KMS-11 (cell line): Measurements from ENCODE around the gene MRPL12.

Source experiments
- H2AFZ ChIP-seq: fragments of 200-600 bp; sonication (generic); 2 replicates; pipeline ENCODE4 v1.6.1; 2016; ENCODE audit warnings: antibody characterized with exemption, mixed run types, low read depth
- H3K27ac ChIP-seq: fragments of 200-600 bp; sonication (generic); 2 replicates; pipeline ENCODE4 v1.6.1; 2016; ENCODE audit warnings: mild to moderate bottlenecking, mixed run types
- H3K27me3 ChIP-seq: fragments of 200-600 bp; sonication (generic); 2 replicates; pipeline ENCODE4 v1.6.1; 2017; ENCODE audit warnings: mild to moderate bottlenecking, low read depth, mixed run types, moderate library complexity; ENCODE audit not compliant: insufficient read depth
- H3K36me3 ChIP-seq: fragments of 200-600 bp; sonication (generic); 2 replicates; pipeline ENCODE4 v1.6.1; 2017; ENCODE audit warnings: mild to moderate bottlenecking, mixed run types; ENCODE audit not compliant: insufficient read depth
- H3K4me1 ChIP-seq: fragments of 200-600 bp; sonication (generic); 2 replicates; pipeline ENCODE4 v1.6.1; 2016; ENCODE audit warnings: mild to moderate bottlenecking, low read depth, mixed run types; ENCODE audit not compliant: poor library complexity, severe bottlenecking
- H3K4me2 ChIP-seq: fragments of 200-600 bp; sonication (generic); 2 replicates; pipeline ENCODE4 v1.7.0; 2016; ENCODE audit warnings: mild to moderate bottlenecking, mixed run types
- H3K4me3 ChIP-seq: fragments of 200-600 bp; sonication (generic); IDR thresholded peaks from 2 replicates; pipeline ENCODE4 v1.6.1; 2017; ENCODE audit warnings: low read depth, low read length, mixed read lengths; ENCODE audit not compliant: insufficient read depth
- H3K79me2 ChIP-seq: fragments of 200-600 bp; sonication (generic); 2 replicates; pipeline ENCODE4 v1.6.1; 2016; ENCODE audit warnings: low read depth, mixed run types; ENCODE audit not compliant: insufficient read depth
- H3K9ac ChIP-seq: fragments of 200-600 bp; sonication (generic); 2 replicates; pipeline ENCODE4 v1.6.1; 2016; ENCODE audit warnings: mild to moderate bottlenecking, mixed run types
- H4K20me1 ChIP-seq: fragments of 200-600 bp; sonication (generic); 2 replicates; pipeline ENCODE4 v1.6.1; 2016; ENCODE audit warnings: mild to moderate bottlenecking, mixed run types; ENCODE audit not compliant: insufficient read depth
- CTCF ChIP-seq: fragments of 200-600 bp; sonication (generic); conservative IDR thresholded peaks from 2 replicates; pipeline ENCODE4 v1.6.1; 2017; ENCODE audit warnings: low read depth, mild to moderate bottlenecking, antibody characterized with exemption, low read length, moderate library complexity, mixed read lengths

Gene MRPL12

DNA sequence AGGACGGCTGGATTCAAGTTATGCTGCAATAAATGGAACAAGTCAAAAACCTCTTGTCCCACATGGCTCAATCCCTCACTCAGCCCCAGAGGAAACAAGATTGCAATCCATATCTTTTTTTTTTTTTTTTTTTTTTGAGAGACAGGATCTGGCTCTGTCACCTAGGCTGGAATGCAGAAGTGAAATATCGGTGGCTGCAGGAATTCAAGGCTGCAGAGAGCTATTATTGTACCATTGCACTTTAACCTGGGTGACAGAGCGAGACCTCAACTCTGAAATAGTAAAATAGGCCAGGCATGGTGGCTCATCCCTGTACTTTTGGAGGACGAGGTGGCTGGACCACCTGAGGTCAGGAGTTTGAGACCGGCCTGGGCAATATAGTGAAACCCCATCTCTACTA is 44.1 kb upstream of the MRPL12 start:
- peaks cover 21% of the 10 kb centered on the region for H3K4me1 ChIP-seq
- H4K20me1 ChIP-seq = no peaks in the 10 kb centered on the region
- no peak overlapping the region for H3K4me2 ChIP-seq
- H3K36me3 ChIP-seq = no peaks in the 10 kb centered on the region
- no peak overlapping the region for H3K27ac ChIP-seq
- H3K79me2 ChIP-seq = no peaks in the 10 kb centered on the region
- H3K4me3 ChIP-seq = no peak overlapping the region
- H3K9ac ChIP-seq = no peak overlapping the region
- H2AFZ ChIP-seq = no peak overlapping the region
- H3K27me3 ChIP-seq = no peaks in the 10 kb centered on the region
- no peak for TF ChIP-seq CTCF

GRCh38 chr17:81660441-81660840 is 42.7 kb upstream of the MRPL12 start:
- H3K27ac ChIP-seq = no peak overlapping the region

DNA sequence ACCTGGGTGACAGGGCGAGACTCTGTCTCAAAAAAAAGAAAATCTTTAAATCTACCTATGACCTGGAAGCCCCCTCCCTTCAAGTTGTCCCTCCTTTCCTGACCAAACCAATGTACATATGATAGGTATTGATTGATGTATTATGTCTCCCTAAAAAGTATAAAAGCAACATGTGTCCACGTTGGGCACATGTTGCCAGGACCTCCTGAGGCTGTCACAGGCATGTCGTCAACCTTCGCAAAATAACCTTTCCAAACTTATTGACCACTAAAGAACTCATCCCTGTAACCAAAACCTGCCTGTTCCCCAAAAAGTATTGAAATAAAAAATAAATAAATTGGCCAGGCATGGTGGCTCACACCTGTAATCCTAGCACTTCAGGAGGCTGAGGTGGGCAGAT is 41.2 kb upstream of the MRPL12 start:
- H3K4me1 ChIP-seq = peaks cover 15% of the 10 kb centered on the region
- no peaks in the 10 kb centered on the region for H3K27me3 ChIP-seq
- H3K79me2 ChIP-seq = peaks cover 19% of the 10 kb centered on the region
- no peak overlapping the region for H3K4me3 ChIP-seq
- H2AFZ ChIP-seq = no peak overlapping the region
- no peak overlapping the region for H3K27ac ChIP-seq
- no peak overlapping the region for H3K4me2 ChIP-seq
- H3K9ac ChIP-seq = no peak overlapping the region
- no peak for TF ChIP-seq CTCF
- no peaks in the 10 kb centered on the region for H4K20me1 ChIP-seq
- no peaks in the 10 kb centered on the region for H3K36me3 ChIP-seq

More at GRCh38 chr17:81660441-81660840, 42.7 kb upstream of the MRPL12 start:
- Histone ChIP-seq H4K20me1 (no peaks in the 10 kb centered on the region), H3K9ac (no peak overlapping the region), H3K36me3 (no peaks in the 10 kb centered on the region), H3K27me3 (no peaks in the 10 kb centered on the region), H2AFZ (no peak overlapping the region), H3K4me3 (no peak overlapping the region), H3K4me1 (peaks cover 25% of the 10 kb centered on the region), H3K4me2 (no peak overlapping the region), H3K79me2 (peaks cover 8% of the 10 kb centered on the region)
- no peak for TF ChIP-seq CTCF

DNA sequence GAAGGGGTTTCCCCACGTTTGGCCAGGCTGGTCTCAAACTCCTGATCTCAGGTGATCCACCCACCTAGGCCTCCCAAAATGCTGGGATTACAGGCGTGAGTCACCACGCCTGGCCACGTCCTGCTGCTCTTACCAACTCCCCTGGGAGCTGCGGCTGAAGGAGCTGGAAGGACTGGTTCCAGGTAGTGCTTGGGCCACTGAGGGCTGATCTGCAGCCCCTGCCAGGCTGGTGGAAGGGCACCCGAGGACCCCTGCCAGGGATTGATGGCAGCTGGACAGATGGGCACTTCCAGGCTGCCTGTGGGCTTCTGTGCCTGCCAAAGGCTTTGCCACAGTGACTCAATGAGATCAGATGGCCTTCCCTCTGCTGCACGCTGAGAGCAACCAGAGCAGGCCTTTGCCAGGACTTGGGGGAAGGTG is 39.1 kb upstream of the MRPL12 start:
- Histone ChIP-seq H3K4me1 (peaks cover 24% of the 10 kb centered on the region), H3K79me2 (peaks cover 39% of the 10 kb centered on the region), H3K4me2 (no peak overlapping the region), H3K27ac (no peak overlapping the region), H3K36me3 (no peaks in the 10 kb centered on the region; the same call in 1 of the 2 replicates), H3K9ac (no peak overlapping the region), H2AFZ (no peak overlapping the region), H4K20me1 (no peaks in the 10 kb centered on the region), H3K4me3 (no peak overlapping the region), H3K27me3 (no peaks in the 10 kb centered on the region)
- TF ChIP-seq CTCF = no peak
